WTC11 (cell line): ENCODE results near the gene HAP1.

Experiments
- ATF1 ChIP-seq: sonication (generic); formaldehyde crosslinking; IDR thresholded peaks from 2 replicates; pipeline ENCODE4 v1.8.1; 2023; ENCODE audit warnings: mild to moderate bottlenecking, moderate library complexity, missing genetic modification reagents
- CREM ChIP-seq: sonication (generic); formaldehyde crosslinking; IDR thresholded peaks from 2 replicates; pipeline ENCODE4 v1.8.1; 2022; ENCODE audit warnings: mild to moderate bottlenecking, missing genetic modification reagents, moderate library complexity
- NFYB ChIP-seq: sonication (generic); formaldehyde crosslinking; conservative IDR thresholded peaks from 2 replicates; pipeline ENCODE4 v1.8.0; 2022; ENCODE audit warnings: low read depth, missing genetic modification reagents
- SMAD3 ChIP-seq: sonication (generic); formaldehyde crosslinking; IDR thresholded peaks from 2 replicates; pipeline ENCODE4 v1.8.0; 2022; ENCODE audit warnings: missing genetic modification reagents, mild to moderate bottlenecking, borderline replicate concordance
- SP1 ChIP-seq: sonication (generic); formaldehyde crosslinking; conservative IDR thresholded peaks from 2 replicates; pipeline ENCODE4 v1.8.1; 2022; ENCODE audit warnings: missing genetic modification reagents
- TEAD4 ChIP-seq: sonication (generic); formaldehyde crosslinking; IDR thresholded peaks from 2 replicates; pipeline ENCODE4 v1.8.0; 2022; ENCODE audit warnings: mild to moderate bottlenecking, missing genetic modification reagents
- ZBTB21 ChIP-seq: sonication (generic); formaldehyde crosslinking; IDR thresholded peaks from 2 replicates; pipeline ENCODE4 v1.8.1; 2023; ENCODE audit warnings: mild to moderate bottlenecking, missing genetic modification reagents, borderline replicate concordance
- ZNF263 ChIP-seq: sonication (generic); formaldehyde crosslinking; IDR thresholded peaks from 2 replicates; pipeline ENCODE4 v1.8.1; 2022; ENCODE audit warnings: low read depth, mild to moderate bottlenecking, moderate library complexity, missing genetic modification reagents
- TF ChIP-seq, protein P1 (sequence below): fragments of 200-600 bp; IDR thresholded peaks from 2 replicates; pipeline ENCODE4 v1.8.0; 2022; ENCODE audit warnings: antibody characterized with exemption
- TF ChIP-seq, protein P2 (sequence below): sonication (generic); formaldehyde crosslinking; IDR thresholded peaks from 2 replicates; pipeline ENCODE4 v1.8.1; 2022; ENCODE audit warnings: missing genetic modification reagents, borderline replicate concordance
- TF ChIP-seq, protein P3 (sequence below): sonication (generic); formaldehyde crosslinking; IDR thresholded peaks from 2 replicates; pipeline ENCODE4 v1.8.1; 2023; ENCODE audit warnings: mild to moderate bottlenecking, moderate library complexity, missing genetic modification reagents
- TF ChIP-seq, protein P4 (sequence below): sonication (generic); formaldehyde crosslinking; IDR thresholded peaks from 2 replicates; pipeline ENCODE4 v1.8.0; 2022; ENCODE audit warnings: mild to moderate bottlenecking, missing genetic modification reagents
- TF ChIP-seq, protein P5 (sequence below): fragments of 250-450 bp; sonication (Bioruptor Pico); conservative IDR thresholded peaks from 2 replicates; pipeline ENCODE4 v1.9.0; 2021; ENCODE audit warnings: mild to moderate bottlenecking
- TF ChIP-seq, protein P6 (sequence below): sonication (generic); formaldehyde crosslinking; conservative IDR thresholded peaks from 2 replicates; pipeline ENCODE4 v1.8.1; 2022; ENCODE audit warnings: mild to moderate bottlenecking, missing genetic modification reagents

DNA sequence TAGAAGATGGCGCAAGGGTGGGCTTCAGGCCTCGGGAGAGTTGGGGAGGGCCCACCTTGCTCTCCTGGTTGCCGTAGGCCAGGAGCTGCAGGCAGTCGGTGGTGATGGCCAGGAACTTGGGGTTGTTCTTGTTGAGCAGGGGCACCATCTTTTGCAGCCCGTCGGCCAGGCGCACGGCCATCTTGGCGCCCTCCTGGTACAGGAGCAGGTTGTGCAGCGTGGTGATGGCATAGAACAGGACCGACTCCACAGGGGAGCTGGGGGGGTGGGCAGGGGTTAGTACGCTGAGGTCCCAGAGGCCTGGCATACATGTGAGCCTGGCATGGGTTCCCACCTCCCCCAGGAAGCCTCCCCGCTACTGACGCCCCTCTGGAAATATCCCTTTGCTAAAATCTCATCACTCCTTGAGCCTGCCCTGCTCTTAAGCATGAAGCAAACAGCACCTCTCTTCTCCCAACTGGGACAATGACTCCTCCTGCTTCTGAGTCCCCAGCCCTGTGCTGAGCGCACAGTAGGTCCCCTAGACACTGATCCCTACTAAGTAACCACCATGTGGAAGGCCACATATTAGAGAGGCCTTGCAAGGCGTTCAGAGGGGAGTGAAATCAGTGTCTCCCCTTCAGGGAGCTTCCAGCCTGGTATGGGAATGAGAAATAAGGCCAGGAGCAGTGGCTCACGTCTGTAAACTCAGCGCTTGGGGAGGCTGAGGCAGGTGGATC is 33.0 kb upstream of the HAP1 start:
- TF ChIP-seq, protein P1, sequence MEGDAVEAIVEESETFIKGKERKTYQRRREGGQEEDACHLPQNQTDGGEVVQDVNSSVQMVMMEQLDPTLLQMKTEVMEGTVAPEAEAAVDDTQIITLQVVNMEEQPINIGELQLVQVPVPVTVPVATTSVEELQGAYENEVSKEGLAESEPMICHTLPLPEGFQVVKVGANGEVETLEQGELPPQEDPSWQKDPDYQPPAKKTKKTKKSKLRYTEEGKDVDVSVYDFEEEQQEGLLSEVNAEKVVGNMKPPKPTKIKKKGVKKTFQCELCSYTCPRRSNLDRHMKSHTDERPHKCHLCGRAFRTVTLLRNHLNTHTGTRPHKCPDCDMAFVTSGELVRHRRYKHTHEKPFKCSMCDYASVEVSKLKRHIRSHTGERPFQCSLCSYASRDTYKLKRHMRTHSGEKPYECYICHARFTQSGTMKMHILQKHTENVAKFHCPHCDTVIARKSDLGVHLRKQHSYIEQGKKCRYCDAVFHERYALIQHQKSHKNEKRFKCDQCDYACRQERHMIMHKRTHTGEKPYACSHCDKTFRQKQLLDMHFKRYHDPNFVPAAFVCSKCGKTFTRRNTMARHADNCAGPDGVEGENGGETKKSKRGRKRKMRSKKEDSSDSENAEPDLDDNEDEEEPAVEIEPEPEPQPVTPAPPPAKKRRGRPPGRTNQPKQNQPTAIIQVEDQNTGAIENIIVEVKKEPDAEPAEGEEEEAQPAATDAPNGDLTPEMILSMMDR, result no peak
- TF ChIP-seq, protein P2, sequence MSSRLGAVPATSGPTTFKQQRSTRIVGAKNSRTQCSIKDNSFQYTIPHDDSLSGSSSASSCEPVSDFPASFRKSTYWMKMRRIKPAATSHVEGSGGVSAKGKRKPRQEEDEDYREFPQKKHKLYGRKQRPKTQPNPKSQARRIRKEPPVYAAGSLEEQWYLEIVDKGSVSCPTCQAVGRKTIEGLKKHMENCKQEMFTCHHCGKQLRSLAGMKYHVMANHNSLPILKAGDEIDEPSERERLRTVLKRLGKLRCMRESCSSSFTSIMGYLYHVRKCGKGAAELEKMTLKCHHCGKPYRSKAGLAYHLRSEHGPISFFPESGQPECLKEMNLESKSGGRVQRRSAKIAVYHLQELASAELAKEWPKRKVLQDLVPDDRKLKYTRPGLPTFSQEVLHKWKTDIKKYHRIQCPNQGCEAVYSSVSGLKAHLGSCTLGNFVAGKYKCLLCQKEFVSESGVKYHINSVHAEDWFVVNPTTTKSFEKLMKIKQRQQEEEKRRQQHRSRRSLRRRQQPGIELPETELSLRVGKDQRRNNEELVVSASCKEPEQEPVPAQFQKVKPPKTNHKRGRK (CRISPR knock-in tag), result no peak
- TF ChIP-seq NFYB (CRISPR knock-in tag) (no peak), SMAD3 (CRISPR knock-in tag) (no peak), CREM (no peak), SP1 (CRISPR knock-in tag) (no peak), TEAD4 (CRISPR knock-in tag) (no peak), ZBTB21 (CRISPR knock-in tag) (no peak), ATF1 (no peak), ZNF263 (CRISPR knock-in tag) (no peak)
- TF ChIP-seq, protein P3, sequence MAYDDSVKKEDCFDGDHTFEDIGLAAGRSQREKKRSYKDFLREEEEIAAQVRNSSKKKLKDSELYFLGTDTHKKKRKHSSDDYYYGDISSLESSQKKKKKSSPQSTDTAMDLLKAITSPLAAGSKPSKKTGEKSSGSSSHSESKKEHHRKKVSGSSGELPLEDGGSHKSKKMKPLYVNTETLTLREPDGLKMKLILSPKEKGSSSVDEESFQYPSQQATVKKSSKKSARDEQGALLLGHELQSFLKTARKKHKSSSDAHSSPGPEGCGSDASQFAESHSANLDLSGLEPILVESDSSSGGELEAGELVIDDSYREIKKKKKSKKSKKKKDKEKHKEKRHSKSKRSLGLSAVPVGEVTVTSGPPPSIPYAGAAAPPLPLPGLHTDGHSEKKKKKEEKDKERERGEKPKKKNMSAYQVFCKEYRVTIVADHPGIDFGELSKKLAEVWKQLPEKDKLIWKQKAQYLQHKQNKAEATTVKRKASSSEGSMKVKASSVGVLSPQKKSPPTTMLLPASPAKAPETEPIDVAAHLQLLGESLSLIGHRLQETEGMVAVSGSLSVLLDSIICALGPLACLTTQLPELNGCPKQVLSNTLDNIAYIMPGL (CRISPR knock-in tag), result no peak
- TF ChIP-seq, protein P4, sequence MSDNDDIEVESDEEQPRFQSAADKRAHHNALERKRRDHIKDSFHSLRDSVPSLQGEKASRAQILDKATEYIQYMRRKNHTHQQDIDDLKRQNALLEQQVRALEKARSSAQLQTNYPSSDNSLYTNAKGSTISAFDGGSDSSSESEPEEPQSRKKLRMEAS (CRISPR knock-in tag), result no peak
- TF ChIP-seq, protein P5, sequence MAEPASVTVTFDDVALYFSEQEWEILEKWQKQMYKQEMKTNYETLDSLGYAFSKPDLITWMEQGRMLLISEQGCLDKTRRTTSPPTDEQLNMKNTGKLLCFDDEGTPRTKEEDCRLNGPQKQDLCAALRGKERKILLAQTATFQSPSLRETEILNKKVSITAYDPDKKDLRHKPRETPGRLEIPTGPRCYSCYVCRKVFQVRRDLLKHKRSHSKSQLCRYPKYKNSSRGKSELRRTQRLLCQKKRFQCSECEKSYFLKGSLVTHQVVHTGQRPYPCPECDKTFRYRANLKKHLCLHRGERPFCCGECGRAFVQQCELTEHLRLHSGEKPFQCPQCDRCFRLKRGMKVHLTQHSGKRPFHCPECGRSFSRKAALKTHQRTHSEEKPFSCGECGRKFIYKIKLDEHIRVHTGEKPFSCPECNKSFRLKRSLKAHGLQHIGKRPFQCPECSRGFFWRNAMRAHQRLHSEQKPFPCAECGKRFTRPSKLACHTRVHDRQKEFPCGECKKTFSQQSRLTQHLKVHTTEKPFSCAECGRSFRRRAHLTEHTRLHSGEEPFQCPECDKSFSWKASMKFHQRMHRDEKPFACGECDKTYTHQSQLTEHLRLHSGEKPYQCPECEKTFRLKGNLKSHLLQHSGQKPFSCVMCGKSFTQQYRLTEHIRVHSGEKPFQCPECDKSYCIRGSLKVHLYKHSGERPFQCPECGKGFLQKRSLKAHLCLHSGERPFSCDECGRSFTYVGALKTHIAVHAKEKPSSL, result no peak
- TF ChIP-seq, protein P6, sequence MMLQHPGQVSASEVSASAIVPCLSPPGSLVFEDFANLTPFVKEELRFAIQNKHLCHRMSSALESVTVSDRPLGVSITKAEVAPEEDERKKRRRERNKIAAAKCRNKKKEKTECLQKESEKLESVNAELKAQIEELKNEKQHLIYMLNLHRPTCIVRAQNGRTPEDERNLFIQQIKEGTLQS, result no peak
